NCI-H524 treated with DMSO at 0.1 percent for 48 hours (cell line): Measurements from ENCODE around the gene C2CD3.

ENCODE experiments used
- DNase-seq: peaks from one replicate; lab custom pipeline; 2025; lab: John Stamatoyannopoulos, UW

The C2CD3 gene, protein sequence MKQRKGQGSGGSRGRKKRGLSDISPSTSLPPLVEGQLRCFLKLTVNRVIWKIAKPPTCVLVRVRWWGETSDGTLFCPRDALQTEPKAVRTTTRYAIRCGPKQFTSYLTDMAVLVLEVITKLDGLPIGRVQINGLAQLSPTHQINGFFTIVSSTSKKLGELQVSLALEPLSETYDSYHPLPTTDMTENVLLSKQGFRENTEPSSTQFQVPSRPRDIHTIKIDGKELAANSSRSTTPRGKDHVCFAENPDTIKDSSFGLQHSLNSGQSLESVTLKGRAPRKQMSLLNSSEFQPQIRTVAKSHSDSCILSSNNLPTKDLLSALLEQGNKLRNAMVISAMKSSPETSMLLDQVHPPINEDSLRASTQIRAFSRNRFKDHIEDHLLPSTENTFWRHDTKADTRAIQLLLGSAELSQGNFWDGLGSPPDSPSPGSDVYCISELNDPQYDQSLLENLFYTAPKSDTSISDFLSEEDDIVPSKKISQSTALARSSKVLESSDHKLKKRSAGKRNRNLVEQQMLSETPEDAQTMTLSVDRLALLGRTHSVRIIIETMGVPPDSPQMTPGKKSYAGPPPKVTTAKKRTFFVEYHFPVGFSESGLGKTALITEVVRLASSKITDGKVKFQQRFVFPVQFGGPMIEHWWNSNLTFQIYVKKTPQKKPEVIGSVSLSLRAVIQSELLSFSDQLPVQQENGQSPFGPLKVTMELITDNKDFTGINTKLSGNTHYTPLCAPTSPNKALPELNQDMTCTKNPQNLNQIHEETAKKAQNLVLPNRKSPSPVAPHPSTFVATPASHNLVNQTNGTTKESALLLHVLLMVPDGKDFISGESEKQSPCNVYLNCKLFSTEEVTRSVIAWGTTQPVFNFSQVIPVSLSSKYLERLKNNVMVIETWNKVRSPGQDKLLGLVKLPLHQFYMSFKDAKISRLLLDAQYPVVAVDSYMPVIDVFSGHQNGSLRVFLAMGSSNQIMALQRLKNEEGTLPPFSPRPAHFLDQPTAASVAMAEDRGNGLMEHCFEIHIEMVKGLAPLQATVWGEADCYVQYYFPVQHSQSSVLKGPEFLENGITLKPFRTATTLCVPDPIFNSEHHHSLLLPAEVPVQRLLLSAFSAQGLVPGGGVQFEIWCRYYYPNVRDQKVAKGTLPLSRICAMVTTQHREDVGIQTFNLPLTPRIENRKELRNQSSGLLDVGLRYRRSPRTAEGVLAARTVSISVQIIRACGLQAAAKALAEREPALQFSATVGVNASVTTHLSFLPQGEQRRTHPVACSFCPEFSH (N-terminal part only)

DNA sequence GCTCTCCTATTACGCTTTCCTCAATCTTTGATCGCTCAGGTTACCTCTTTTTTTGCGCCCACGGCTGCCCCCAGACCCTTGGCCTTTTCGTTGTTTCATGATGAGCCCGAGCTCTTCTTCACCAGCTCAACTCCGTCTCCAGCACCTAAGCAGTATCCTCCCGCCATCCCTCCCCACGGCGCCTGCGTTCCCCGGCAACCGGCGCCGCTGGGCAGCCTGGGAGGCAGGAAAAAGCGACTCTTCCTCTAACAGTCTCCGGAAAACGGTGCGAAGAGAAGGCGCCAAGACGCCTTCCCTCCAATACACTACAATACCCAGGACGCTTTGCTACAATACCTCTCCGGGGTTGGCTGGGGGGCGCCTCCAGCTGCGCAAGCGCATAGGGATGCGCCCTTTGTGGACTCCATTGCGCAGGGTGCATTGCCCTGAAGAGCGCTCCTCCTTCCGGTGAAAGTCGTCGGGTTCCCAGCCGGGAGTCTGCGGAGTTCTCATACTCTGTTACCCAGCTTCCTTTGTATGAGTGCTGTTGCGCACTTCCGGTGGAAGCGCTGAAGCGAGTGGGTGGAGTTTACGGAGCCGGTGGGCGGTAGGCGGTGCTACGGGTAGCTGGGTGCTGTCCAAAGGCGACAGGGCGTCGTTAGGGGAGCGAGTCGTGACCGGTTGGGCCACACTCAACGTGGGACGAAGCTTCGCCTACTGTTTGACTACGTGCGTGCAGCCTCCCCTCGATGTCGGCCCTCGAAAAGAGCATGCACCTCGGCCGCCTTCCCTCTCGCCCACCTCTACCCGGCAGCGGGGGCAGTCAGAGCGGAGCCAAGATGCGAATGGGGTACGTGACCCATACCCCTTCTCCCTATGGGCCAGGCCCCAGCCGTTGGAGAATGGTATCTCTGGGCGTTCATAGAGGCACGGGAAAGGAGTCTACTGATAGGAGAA lies at the start of gene C2CD3, which contains the start of gene PPME1:
Gene C2CD3 (minus strand): TSS at position 309 of the 936 bp plus-strand sequence. CDS start 210 bp downstream, at position 99.
Gene PPME1 (plus strand): TSS at position 596 of the 936 bp plus-strand sequence. CDS start 133 bp downstream, at position 729.
- peak; percentile 97 for DNase-seq

DNA sequence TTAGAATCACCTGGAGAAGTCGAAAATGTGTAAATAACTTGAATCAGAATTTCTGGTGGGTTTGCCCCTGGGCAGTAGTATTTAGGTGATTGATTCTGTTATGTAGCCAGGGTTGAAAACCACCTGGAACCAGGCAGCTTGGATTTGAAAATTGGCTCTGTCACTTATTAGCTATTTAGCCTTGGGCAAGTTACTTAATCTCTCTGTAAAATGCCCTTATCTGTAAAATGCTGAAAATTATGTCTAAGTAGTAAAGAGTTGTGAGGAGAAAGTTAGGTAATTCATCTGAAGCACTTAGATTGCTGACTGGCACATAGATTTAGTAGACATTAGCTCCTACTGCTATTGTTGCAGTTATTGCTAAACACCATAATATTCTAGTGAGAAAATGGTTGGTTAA lies 49.6 kb upstream of the C2CD3 start:
- no peak for DNase-seq

DNA sequence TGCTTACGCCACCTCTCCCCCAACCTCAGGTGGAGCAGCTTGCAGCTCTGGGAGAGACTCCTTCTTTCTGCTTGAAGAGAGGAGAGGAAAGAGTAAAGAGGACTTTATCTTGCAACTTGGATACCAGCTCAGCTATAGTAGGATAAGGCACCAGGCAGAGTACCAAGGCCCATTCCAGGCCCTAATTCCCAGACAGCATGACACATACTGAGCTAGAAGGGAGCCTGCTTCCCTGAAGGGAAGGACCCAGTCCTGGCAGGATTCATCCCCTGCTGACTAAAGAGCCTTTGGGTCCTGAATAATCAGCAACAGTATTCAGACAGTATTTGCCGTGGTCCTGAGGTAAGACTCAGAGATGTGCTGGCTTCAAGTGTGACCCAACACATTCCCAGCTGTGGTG lies 41.7 kb upstream of the C2CD3 start:
- no peak for DNase-seq

DNA sequence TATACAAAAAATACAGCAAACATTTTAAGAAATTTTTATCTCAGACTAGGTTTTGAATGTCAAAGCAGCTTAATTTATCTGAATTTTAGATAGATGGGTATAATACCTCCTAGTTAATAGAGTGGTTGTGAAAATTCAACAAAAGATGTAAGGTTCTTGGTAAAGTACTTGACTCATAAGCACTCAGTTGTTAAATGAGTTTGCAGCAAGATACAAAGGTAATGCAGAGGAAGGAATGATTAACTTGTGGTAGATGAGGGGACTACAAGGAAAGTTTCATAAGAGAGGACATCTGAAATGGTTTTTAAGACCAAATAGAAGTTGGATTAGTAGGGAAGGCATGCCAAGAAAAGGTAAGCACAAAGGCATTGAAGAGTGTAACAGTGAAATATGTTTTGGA lies 37.7 kb upstream of the C2CD3 start:
- DNase-seq = no peak

DNA sequence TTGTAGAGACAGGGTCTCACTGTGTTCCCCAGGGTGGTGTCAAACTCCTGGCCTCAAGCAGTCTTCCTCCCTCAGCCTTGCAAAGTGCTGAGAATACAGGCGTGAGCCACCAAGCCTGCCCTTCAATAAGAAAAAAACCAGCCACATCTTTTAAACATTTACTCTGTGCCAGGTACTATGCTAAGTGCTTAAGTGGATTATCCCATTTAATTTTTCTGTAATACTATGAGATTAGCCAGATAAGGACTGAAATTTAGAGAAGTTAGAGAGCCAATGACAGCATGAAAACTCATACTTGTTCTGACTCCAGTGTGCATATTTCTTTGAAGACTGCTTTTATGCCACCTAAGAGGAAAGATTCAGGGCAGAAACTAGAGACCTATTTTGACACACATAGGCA lies 35.9 kb upstream of the C2CD3 start:
- DNase-seq = no peak

DNA sequence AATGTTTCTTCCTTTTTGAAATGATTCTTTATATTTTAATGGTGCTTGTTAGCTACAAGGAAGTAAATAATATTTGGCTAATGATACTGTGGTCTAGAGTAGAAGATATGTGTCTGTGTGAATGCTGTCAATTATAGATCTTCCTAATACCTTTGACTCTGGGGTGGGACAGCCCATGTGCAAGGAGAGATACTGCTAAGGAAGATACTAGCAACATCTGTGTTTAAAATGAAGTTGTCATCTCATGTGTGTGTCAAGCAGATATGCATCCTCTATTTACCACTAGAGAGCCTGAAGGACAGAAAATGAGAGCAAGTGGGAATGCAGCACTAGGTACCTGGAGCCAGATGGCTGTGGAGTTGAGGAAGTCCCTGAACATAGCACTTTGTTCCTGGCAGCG lies 34.4 kb upstream of the C2CD3 start:
- peak; percentile 1 for DNase-seq

DNA sequence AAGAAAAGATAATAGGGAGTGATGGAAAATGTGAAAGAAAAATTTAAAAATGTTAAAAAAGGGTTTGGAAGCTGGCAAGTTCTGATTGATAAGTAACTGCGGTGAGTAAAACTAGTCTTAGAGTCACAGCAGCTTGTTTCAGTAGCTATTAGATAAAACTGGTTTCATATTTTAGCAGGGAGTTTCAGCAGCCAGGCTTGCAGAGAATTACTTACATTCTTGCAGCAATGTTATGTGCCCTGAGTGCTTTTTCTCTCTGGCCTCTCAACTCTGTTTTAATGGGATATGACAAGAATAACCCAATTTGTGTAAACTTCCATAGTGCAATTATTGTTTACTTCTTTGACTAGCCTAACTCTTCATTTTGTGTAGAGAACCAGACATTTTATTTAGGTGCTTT lies 33.9 kb upstream of the C2CD3 start:
- no peak for DNase-seq

DNA sequence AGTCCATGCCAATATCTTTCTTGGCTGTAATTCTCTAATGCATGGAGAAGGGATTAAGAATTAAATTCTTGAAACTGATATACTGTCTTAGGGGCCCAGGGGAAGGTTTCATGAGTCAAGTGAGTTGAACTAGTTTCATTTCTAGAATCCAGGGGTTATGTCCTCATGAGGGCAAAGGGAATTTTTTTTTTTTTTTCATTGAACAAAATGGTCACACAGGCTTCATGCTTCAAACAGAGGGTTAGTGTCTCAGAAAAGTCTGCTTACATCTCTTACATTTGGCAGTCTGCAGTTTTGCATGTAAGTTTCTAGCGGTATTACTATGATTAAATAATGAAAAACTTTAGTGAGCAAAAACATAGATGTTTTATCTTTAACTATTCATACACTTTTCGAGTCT lies 33.2 kb upstream of the C2CD3 start:
- no peak for DNase-seq

DNA sequence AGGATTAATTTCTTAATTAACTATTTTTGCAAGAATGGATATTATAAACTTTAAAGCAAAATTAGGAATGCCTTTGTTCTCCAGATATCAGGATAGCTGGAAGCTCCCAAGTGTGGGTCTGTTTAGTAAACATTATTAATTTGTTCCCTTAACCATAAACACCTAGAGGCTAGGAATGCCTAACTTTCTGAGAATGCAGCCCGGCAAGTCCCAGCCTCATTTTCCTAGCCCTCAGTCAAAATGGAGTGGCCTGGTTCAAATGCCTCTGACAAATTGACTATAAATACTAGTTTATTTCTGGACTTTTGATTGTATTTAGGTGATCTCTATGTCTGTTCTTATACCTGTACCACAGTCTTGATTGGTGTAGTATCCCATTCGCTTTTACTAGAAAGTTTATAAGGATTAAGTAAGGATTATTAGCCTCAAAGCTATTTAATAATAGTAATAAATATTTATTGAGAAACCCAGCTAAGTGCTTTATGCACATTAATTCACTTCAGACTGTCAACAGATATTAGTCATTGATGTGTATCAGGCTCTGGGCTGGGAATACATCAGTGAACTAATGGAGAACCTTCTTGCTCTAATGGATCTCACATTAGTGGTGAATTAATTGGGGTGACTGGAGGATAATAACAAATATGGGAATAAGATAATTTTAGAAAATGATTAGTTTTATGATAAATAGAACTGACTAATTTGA lies 26.1 kb upstream of the C2CD3 start:
- DNase-seq = no peak

DNA sequence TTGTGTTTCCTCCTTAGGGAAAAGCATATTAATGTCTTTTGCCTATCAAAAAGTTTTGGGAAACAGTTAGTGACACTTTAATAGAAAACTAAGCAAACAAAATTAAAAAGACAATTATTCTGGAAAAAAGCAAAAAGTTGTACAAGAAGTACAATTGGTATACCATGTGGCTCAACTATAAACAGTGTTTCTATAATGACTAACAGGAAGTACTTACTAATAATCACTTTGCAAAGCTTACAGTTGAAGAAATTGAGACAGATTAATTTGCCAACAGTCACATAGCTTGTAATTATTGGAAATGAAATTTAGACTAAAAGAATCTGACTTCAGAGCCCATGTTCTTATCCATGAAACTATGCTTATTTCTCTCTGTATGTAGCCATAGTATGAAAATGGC lies 25.0 kb upstream of the C2CD3 start:
- DNase-seq = no peak

DNA sequence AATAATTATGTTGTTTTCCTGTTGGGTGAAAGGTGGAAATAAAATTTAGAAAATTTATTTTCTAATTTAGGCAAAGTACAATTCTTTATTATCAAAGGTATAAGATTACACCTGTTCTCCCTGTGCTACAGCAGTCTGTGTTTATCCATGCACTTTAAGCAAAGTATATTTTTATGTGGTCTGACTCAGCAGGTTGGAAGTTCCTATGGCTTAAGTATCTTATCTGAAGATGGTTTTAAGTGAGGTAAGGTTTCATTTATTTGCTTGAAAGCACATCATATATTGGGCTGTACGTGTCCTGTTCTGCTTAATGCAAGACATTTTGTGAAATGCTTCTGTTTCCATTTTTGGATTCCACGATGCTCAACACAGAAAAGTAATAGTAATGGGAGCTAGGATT lies 14.9 kb upstream of the C2CD3 start:
- DNase-seq = no peak

DNA sequence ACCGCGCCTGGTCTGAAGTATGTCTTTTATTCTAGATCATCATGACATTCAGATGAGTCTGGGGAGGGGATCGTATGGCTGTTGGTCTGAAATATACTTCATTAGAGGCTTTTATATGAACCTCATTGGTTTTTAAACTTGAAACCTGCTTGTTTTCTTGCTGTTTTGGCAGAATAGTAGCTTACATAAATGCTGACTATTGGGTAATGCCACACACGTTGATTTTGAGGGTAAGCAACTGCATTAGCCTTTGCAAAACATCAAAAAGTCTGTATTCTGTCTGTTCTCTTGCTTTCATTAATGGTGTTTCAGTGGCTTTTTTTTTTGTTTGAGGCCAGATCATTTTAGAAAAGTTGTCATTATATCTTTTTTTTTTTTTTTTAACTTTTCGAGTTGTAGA lies 14.5 kb upstream of the C2CD3 start:
- DNase-seq = no peak

DNA sequence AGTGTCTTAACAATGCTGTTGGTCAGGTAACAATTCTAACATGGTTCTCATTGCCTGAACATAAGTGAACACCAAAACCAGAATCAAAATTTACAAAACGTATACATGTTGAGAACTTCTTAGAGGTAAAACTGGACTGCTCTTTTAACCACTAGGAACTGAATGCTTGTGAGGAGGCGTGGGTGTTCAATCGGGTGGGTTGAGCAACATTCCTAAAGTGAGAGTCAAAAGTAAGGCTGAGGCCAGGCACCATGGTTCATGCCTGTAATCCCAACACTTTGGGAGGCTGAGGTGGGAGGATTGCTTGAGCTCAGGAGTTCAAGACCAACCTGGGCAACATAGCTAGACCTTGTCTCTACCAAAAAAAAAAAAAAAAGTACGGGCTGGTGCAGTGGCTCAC lies 11.8 kb upstream of the C2CD3 start:
- DNase-seq = no peak

DNA sequence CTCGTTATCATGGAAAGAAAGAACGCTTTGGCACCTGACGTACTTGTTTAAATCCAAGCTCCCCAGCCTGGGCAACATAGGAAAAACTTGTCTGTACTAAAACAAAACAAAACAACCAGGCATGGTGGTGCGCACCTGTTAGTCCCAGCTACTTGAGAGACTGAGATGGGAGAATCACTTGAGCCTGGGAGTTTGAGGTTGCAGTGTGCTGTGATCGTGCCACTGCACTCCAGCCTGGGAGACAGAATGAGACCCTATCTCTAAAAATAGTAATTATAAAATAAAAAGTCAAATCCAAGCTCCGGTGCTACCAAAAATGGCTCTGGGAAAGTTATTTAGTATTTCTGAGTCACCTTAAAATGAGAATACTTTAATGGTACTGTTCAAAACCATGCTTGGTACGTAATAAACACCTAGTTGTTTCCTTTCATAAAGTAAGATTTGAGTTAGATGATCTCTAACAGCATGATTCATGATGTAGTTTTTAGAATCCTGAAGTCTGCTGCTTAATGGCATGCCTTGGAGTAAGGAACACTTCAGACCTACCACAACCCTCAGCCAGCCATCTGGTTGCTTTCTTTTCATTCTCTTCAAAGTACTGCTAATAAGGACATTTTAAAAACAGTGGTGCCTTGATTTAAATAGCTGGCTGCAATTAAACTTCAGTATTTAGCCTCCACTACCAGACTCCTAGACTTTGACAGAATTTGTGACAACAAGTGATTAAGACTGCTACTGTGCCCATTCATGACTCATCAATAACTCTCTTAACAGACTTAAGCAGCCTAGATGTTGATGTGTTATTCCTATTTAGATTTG lies 8.6 kb upstream of the C2CD3 start:
- no peak for DNase-seq

DNA sequence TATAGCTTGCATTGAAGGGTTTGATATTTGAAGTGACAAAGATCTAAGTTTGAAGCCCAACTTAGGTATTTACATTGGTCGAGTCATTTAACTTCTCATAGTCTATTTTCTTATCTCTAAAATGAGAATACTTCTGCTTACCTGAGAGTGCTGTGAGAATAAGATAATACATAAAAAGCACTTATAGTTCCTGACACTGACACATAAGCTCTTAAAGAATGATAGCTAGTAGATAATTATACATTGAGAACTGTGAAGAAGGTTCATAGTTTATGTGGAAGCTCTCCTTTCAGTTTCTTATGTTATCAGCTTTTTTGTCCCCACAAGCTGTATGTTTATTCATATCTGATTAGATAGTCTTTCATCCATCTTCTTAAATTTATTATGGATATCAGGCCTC lies 5.1 kb upstream of the C2CD3 start:
- DNase-seq = no peak

DNA sequence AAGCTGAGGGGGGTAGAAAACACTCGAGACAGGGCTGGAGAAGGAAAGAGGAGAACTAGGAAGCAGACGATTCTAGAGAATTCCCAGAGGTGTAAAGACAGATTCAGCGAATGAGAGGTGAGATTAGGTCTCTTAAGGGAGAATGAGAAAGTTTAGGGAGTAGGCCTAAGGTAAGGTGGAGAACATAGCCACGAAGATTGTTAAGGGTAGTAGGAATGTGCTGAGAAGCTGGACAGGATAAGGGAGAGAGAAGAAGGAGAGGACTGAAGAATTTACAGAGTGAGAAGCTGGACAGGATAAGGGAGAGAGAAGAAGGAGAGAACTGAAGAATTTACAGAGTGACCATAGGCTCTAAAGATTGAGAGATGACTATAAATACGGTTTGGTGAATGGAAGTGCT lies 1.2 kb upstream of the C2CD3 start:
- DNase-seq = no peak

DNA sequence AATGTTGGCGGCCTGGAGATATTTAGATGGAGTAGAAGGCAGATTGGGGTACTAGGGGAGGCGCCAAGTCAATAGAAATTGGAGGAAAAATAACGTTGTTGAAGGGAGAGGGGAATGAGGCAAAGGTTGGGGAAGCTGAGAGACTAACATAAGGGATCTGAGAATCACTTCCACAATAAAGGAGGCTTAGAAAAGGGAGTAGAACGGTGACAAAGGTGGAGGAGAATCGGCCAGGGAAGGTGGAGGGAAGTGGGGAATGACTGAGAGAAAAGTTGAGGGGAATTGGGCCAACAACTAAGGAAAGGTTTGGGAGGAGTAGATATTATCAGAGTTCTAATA lies 797 bp upstream of the C2CD3 start:
- DNase-seq = no peak

DNA sequence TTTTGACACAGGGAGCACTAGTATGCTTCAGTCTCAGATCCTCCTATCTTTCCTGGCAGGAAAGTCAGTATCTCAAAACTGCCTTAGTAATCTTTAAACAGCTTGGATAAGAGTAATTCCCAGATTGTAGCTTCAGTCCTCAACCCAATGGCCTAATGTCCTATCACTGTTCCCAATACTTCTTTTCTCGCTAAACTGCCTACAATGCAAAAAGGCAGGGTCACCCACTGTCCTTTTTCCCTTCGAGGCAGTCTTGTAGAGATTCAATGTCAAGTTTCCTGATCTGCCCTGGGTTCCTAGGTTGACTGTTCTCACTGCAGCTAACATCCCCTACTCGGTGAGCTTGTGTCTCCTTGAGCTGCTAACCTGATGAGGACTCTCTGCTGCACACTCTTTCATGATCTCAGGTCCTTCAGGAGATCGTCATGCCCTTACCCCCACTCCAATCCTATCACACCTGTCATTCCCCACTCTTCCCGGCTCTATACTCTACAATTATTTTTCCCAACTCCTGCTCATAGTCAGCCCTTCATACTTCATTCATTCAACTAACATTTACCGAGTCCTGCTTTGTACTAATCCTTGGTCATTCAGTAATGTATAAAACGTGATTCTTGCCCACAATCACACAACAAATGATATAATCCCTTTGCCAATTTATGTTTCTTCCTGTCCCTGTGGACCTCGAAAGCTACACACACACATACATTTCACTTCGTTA lies 904 bp downstream of the C2CD3 start:
- no peak for DNase-seq

DNA sequence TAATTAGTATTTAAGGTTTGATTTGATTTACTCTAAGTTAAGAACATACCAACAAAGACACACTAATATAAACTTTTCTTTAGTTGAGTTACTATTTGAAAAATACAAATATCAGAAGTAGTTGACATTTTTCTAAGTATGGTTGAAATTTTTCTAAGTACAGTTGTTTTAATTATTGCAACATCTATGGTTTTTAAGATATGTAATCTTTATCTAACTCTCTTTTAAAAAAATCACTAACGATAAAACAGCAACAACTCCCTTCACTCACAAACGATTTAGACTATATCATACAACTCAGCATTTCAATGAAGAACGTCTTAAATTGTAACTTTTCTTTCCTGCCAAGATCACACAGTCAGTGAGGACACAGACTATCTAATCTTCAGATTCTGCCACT lies 2.0 kb downstream of the C2CD3 start:
- no peak for DNase-seq
